ENCODE results near the gene CERS6. TPM values are rescaled to one million over a fixed set of nuclear protein-coding genes. Genes with fewer than 3 reads are reported as not detected.

The CERS6 gene
- total and polyA plus RNA-seq, 10 of the 15 experiments (the other 5 are each of a cell fraction or from before 2014, with no cell fraction given) = 1.3 to 20.4 (median 14.1) TPM

DNA sequence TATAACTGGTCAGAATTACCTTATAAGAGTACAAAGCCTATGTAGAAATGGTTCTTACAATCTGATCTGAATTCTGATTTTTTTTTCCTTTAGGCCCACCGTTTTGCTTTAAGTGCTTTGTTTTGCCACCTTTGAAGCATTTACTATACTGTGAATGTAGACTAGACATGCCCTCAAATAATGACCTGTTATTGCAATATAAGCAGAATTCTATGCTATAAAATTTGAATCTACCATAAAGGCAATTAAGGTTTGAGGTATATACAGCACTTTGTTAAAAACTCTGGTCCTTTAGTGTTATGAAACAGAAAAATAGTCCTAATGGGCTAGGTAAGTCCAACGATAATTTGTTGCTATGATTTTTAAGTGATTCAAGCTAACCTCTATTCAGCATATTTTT lies 259.8 kb downstream of the CERS6 start:
- Histone ChIP-seq H3K79me2 (ENCODE audit: control insufficient read depth, insufficient read depth, low read length) (peaks cover under 1% of the 10 kb centered on the region), H2AFZ (ENCODE audit: control insufficient read depth, low read depth, low read length) (no peak overlapping the region), H3K36me3 (ENCODE audit: control insufficient read depth in 2 of 2, insufficient read depth in 2 of 2, low read length in 1 of 2) (peaks cover 1 to 10% of the 10 kb centered on the region in 2 experiments), H3K9me3 (replicated peaks; ENCODE audit: control insufficient read depth, insufficient read depth, low read length) (no peaks in the 10 kb centered on the region; the same call in 2 of the 3 replicates), H3K27ac (ENCODE audit: control insufficient read depth, insufficient read depth) (no peak overlapping the region), H3K4me2 (ENCODE audit: control insufficient read depth, insufficient read depth) (no peak overlapping the region), H3K9ac (ENCODE audit: control insufficient read depth, insufficient read depth, low read length) (no peak overlapping the region), H3K4me1 (ENCODE audit: control insufficient read depth, insufficient read depth, low read length) (peaks cover 13% of the 10 kb centered on the region), H3K27me3 (replicated peaks in 1 of 2; ENCODE audit: control insufficient read depth in 2 of 2, insufficient read depth in 2 of 2, low read length in 1 of 2) (no peaks in the 10 kb centered on the region), H3K4me3 (no peak overlapping the region), H4K20me1 (ENCODE audit: control insufficient read depth, insufficient read depth) (no peaks in the 10 kb centered on the region)
- ChIA-PET SMC1A (ENCODE audit: uncharacterized antibody, unreplicated experiment) (no interaction called here), CTCF (no interaction called here), RAD21 (ENCODE audit: unreplicated experiment) (no interaction called here), POLR2A (no interaction called here)
- DNase-seq (ENCODE audit: low read depth, low spot score) (no peak), ATAC-seq (no peak), FAIRE-seq (no peak)
- TF ChIP-seq ESRRA (IDR thresholded peaks at IDR 0.05; ENCODE audit: low read length) (no peak), IKZF2 (IDR thresholded peaks at IDR 0.05) (no peak), SIN3A (IDR thresholded peaks at IDR 0.05; ENCODE audit: low read depth, low read length) (no peak), CHD1 (IDR thresholded peaks at IDR 0.05; ENCODE audit: low read depth, low read length) (no peak), HDAC6 (IDR thresholded peaks at IDR 0.05; ENCODE audit: unreplicated experiment) (no peak), SMARCA5 (IDR thresholded peaks at IDR 0.05) (no peak), ASH2L (IDR thresholded peaks at IDR 0.05; ENCODE audit: borderline replicate concordance, low read depth) (no peak), HDAC2 (IDR thresholded peaks at IDR 0.05) (no peak), NFXL1 (IDR thresholded peaks at IDR 0.05; ENCODE audit: borderline replicate concordance) (no peak), LARP7 (IDR thresholded peaks at IDR 0.05) (no peak)
- intact Hi-C loops (cut with micrococcal nuclease; ENCODE audit: unreplicated experiment) (no loop called here), in situ Hi-C loops (cut with MboI) (no loop called here)
- BruUV-seq (replicated peaks) = no TSS peak
- 96% methylated on average over 2 of the region's 2 CpGs for WGBS (ENCODE audit: insufficient coverage, insufficient replicate concordance, low lambda C conversion rate, missing lambda C conversion rate)

DNA sequence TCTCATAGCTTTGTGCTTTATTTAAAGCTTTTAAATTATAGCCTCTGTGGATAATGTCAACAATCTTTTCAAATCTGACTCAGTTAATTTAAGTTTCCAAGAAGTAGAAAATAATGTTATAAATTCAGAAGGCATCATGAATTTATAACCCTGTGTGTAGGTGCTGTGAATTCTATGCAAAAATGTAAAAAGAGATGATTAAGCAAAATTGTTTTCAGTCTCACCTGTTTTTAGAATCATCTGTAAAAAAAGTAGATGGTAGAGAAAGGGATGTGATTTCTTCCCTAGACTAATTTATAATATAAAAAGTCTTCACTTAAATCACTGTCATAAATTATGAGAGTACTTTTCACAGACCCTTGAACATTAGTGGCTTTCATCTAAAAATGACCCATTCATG lies 260.8 kb downstream of the CERS6 start:
- no peak for DNase-seq (ENCODE audit: low read depth, low spot score)
- ChIA-PET CTCF (interaction anchor here (1.0 kb wide), 1 partner anchor 9 kb away, joined by 5 read pairs; no protein-coding TSS in a partner anchor), RAD21 (ENCODE audit: unreplicated experiment) (no interaction called here), POLR2A (no interaction called here), SMC1A (ENCODE audit: uncharacterized antibody, unreplicated experiment) (interaction anchor here (1.0 kb wide), 1 partner anchor 370 kb away, joined by 3 read pairs; no protein-coding TSS in a partner anchor)
- Histone ChIP-seq H3K36me3 (ENCODE audit: control insufficient read depth in 2 of 2, insufficient read depth in 2 of 2, low read length in 1 of 2) (peaks cover 1 to 10% of the 10 kb centered on the region in 2 experiments), H3K4me1 (ENCODE audit: control insufficient read depth, insufficient read depth, low read length) (peaks cover 4% of the 10 kb centered on the region; the same call in 1 of the 2 replicates), H3K4me3 (no peak overlapping the region), H3K79me2 (ENCODE audit: control insufficient read depth, insufficient read depth, low read length) (no peaks in the 10 kb centered on the region; the same call in 1 of the 2 replicates), H3K9me3 (replicated peaks; ENCODE audit: control insufficient read depth, insufficient read depth, low read length) (no peaks in the 10 kb centered on the region; the same call in 2 of the 3 replicates), H3K4me2 (ENCODE audit: control insufficient read depth, insufficient read depth) (no peak overlapping the region), H4K20me1 (ENCODE audit: control insufficient read depth, insufficient read depth) (no peaks in the 10 kb centered on the region), H3K27me3 (replicated peaks in 1 of 2; ENCODE audit: control insufficient read depth in 2 of 2, insufficient read depth in 2 of 2, low read length in 1 of 2) (no peaks in the 10 kb centered on the region), H3K9ac (ENCODE audit: control insufficient read depth, insufficient read depth, low read length) (no peak overlapping the region), H2AFZ (ENCODE audit: control insufficient read depth, low read depth, low read length) (no peak overlapping the region), H3K27ac (ENCODE audit: control insufficient read depth, insufficient read depth) (no peak overlapping the region)
- no peak for FAIRE-seq
- no TSS peak for BruUV-seq (replicated peaks)
- in situ Hi-C loops (cut with MboI) (no loop called here), intact Hi-C loops (cut with micrococcal nuclease; ENCODE audit: unreplicated experiment) (no loop called here)
- ATAC-seq = no peak
- no peak for TF ChIP-seq KAT2A (conservative IDR thresholded peaks at IDR 0.05; ENCODE audit: control insufficient read depth, low read depth, low read length)
- no peak for TF ChIP-seq STAT1 (conservative IDR thresholded peaks at IDR 0.05)
- no peak for TF ChIP-seq ZNF24 (IDR thresholded peaks at IDR 0.05)
- TF ChIP-seq BRCA1 (IDR thresholded peaks at IDR 0.05; ENCODE audit: low read depth, low read length) = no peak
- no peak for TF ChIP-seq SPI1 (IDR thresholded peaks at IDR 0.05; ENCODE audit: borderline replicate concordance, insufficient read depth, low read depth, low read length)
- TF ChIP-seq, protein P1, sequence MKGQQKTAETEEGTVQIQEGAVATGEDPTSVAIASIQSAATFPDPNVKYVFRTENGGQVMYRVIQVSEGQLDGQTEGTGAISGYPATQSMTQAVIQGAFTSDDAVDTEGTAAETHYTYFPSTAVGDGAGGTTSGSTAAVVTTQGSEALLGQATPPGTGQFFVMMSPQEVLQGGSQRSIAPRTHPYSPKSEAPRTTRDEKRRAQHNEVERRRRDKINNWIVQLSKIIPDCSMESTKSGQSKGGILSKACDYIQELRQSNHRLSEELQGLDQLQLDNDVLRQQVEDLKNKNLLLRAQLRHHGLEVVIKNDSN (IDR thresholded peaks at IDR 0.05; ENCODE audit: borderline replicate concordance, extremely low read length, insufficient read depth, low read depth, low read length) = no peak
- no peak for TF ChIP-seq POLR2AphosphoS5 (IDR thresholded peaks at IDR 0.05; ENCODE audit: low read length)
- TF ChIP-seq IRF4 (IDR thresholded peaks at IDR 0.05; ENCODE audit: low read depth, low read length) = no peak
- TF ChIP-seq SKIL (IDR thresholded peaks at IDR 0.05; ENCODE audit: low read depth, poor library complexity, severe bottlenecking) = no peak

Data from GM12878 (cell line).